DMS 273 treated with DMSO at 0.1 percent for 48 hours (cell line): ENCODE measurements around the gene SYNE1.

ENCODE experiments used
- DNase-seq: peaks from one replicate; lab custom pipeline; 2025; lab: John Stamatoyannopoulos, UW

The SYNE1 gene

GRCh38 chr6:152232501-152233151 lies 404.5 kb downstream of the SYNE1 start:
- DNase-seq: no peak

DNA sequence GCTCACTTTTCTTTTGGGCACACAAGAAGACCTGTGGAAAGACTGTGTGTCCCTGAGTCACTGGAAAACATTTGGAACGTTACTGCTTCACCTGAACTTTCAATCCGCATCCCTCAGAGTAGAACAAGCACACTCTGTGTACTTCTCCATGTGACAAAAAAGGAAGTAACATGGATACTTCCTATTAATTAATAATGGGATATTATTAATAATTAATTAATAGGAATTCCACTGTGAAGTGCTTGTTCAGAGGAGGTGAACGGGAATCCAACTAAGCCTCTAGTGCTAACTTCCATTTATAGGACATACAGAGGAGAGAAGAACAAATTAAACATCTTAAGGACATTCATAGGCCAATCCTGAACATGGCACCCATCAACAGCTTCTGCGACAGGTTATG lies 407.8 kb downstream of the SYNE1 start:
- DNase-seq: no peak

- no peak for DNase-seq
Measured at GRCh38 chr6:152226119-152226518, 411.0 kb downstream of the SYNE1 start.

- no peak for DNase-seq
Measured at GRCh38 chr6:152225241-152225934, 411.8 kb downstream of the SYNE1 start.

- DNase-seq: no peak
Measured at GRCh38 chr6:152223636-152224035, 413.5 kb downstream of the SYNE1 start.

DNA sequence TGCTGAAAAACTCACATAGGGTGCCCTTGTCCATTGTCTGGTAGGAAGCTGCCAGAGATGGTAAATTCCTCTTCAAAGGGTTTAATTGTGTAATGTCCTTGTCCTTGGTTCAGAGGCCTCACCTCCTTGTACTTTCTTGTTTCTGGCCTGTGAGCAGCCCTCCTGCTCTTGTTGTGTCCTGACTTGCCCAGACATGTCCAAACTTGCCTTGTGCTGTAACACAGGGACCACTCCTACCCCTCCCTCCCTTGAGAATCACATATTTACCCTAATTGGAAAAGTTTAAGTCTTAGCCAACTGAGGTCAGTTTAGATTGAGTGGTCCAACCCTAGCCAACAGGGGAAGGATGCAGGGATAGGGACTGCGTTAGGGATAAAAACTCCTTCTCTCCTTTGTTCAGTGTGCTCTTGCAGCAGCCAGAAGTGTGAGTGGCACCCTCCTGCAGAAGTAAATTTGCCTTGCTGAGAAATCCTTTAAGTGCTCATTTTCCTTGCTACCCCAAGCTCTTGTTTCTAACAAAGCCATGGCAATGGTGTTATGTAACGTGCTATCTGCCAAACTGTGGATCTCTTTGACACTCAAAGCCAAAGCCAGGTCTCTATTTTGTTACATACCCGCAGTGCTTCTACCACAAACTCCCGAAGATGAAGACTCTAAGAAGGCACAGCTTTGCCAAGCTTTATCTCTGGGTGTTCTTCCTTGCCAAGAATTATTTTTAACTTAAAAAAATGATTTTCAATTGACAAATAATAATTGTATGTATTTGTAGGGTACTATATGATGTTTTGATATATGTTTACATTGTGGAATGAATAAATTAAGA lies 415.1 kb downstream of the SYNE1 start:
- DNase-seq: no peak

- no peak for DNase-seq
Measured at GRCh38 chr6:152220786-152221185, 416.4 kb downstream of the SYNE1 start.

GRCh38 chr6:152218887-152219286 lies 418.3 kb downstream of the SYNE1 start:
- DNase-seq: no peak

DNA sequence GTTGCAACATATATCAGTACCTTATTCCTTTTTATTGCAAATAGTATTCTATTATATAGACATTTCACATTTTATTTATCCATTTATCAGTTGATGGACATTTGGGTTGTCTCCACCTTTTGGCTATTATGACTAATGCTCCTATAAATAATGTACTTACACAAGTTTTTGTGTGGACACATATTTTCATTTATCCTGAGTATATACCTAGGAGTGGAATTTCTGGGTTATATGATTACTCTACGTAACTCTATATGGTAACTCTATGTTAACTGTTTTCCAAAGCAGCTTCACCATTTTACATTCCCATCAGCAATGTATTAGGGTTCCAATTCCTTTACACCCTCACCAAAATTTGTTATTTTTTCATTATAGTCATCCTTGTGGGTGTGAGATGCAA lies 424.7 kb downstream of the SYNE1 start:
- DNase-seq: no peak

DNA sequence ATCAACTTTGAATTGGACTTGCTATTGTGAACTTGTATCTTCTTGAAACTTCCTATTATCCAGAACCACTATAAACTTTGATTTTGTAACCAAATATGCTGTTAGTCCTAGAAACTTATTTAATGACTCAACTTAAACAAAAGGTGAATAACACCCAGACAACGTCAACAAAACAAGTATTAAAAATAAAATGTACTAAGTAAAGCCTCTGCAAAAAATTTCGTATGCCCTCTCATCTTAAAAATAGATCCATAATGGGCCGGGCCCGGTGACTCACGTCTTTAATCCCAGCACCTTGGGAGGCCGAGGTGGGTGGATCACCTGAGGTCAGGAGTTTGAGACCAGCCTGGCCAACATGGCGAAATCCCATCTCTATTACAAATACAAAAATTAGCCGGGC lies 428.0 kb downstream of the SYNE1 start:
- no peak for DNase-seq

DNA sequence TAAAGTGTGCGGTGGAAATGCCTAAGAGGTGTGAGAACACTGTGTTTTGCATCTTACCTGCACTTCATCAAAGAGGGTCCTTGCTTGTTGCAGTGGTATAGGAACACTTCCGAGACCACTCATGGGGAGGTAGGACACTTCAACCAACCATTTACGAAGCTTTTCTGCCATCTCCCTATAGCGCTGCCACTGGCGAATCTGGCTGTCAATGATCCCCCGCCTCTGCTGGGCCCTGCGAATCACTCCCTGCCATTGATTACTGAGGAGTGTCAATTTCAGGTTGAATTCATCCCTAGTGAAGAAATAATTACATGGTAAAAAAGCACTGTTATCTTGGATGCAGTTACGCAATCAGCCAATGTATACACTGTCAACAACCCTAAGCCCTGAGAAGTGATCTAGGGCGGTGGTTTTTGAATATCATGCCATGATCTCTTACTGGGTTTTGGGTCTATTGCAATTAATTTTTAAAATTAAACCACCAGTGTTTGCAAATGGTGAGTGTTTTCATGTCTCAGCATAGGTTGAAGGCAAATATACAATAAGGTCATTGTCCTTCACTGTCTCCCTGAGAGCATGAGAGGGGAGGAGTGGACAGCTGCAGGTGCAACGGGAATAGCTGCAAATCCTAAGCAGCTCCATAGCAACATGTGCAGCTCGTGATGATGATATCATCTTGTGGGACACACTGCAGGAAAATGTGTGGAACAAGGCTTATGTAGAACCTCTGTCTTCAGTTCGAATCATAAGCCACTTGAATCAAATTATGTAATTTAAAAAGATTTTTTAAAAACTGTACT lies 429.0 kb downstream of the SYNE1 start:
- DNase-seq: no peak

DNA sequence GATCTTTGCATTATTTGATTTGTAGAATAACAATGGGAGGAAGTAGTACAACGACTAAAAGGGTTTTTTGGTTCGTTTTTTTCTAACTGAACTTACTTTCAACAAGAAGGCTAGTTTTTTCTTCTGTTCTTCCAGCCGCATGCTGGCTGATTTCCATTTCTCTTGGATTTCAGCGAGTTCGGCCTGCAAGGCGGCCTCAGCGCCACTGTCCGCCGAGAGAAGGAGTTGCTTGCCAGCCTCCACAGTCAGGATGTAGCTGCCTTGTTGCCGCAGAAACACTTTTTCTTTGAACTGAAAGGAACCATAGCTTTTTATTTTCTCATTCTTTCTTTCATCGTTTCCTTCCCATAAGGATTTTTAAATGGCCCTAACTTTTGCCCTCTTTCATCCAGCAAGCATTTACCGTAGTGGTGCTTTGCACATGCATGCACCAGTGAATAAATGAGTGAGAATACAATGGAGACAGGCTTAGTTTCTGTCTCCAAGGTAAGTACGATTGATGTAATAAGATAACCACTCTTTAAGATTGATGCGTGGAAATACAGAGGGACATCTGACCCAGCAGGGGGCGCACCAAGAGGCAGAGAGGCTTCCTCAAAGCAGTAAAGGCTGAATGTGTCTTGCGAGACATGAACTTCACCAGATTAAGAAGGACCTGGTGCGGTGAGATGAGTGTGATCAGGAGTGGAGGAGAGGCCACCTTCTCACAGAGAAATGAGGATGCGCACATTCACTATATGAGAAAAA lies 430.9 kb downstream of the SYNE1 start:
- no peak for DNase-seq

GRCh38 chr6:152204591-152204990 lies 432.6 kb downstream of the SYNE1 start:
- DNase-seq: no peak

DNA sequence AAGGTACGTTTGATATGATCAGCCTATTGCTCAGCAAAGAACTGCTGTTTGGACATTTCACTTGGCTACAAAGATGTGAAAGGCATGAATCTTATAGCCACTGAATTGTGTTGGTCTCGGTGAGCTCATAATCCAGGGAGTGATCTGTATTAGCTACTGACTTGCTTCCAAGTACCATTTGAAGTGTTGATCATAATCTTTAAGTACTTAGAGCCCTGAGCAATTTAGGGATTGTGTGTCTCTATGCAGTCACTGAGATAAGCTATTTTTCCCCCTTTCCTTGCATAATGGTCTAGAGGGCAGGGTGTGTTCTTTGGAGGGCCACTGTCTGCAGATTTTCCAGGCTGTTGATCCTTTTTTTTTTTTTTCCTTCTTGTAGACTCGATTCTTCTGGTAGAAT lies 436.0 kb downstream of the SYNE1 start:
- DNase-seq: no peak

DNA sequence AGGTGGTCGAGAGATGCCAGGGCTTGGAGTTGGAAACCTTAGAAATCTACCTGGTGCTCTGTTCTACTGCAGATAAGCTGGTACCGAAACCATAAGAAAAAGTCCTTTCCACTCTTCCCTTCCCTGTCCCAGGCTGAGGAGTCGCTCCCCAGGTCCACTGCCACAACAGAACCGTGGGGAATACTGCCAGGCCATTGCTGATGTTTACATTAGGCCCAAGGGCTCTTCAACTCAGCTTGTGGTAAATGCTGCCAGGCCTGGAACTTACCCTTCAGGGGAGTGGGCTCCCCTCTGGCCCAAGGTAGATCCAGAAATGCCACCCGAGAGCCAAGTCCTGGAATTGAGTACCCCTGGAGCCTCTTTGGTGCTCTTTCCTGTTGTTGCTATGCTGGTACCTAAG lies 441.3 kb downstream of the SYNE1 start:
- DNase-seq: no peak

DNA sequence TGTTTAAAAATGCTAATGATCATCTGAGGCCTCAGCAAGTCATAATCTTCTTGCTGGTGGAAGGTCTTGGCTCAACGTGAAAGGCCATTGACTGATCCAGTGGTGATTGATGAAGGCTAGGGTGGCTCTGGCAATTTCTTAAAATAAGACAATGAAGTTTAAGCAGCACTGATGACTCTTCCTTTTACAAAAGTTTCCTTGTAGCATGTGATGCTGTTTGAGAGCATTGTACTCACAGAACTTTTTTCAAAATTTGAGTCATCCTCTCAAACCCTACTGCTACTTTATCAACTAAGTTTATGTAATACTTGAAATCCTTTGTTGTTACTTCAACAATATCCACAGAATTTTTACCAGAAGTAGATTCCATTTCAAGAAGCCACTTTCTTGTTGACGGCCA lies 447.4 kb downstream of the SYNE1 start:
- DNase-seq: no peak

DNA sequence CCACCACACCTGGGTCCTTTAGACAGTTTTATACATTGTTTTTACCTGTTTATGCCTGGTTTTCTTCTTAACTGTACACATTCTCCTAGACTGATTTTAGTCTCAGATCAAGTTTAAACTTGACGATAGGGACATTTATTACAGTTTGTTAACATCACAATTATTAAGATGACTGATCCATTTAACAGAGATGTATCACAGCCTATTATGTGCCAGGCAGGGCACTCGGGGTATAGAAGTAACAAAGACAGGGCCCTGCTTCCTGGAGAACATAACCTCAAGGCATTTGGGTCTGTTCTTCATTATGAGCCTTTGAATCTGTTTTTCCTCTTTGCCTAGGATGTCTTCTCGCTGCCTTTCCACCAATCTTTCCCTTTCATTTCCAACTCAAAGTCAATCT lies 449.2 kb downstream of the SYNE1 start:
- DNase-seq: no peak

- DNase-seq: no peak
Measured at GRCh38 chr6:152186840-152187239, 450.3 kb downstream of the SYNE1 start.

DNA sequence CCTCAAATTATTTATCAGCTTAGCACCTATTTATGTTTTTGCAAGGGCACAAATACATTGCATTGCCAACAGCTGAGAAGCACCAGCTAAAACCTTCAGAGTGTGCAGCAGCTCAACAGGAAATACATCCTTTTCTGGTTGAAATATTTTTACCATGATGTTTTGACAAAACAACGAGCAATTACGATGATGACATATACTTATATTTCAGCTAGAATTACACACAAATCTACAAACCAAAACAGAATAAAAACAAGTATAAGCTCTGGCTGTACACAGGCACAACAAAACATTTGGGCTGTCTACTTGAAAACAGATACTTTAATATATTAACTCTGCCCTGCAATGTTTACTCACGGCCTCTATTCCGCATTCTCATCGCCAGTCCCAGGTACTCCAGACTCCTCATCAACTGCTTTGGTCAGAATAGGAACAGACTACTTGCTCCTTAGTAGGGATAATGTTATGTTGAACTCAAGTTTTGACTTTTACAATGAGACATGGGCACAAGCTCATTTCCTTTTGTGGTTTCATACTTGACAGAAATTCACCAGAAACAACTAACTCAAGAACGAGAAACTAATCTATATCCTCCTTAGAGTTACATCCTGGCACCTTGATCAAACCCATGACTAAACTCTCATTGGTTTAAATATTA lies 452.1 kb downstream of the SYNE1 start:
- no peak for DNase-seq

GRCh38 chr6:152184573-152184916 lies 452.6 kb downstream of the SYNE1 start:
- no peak for DNase-seq

- no peak for DNase-seq
Measured at GRCh38 chr6:152180601-152181000, 456.6 kb downstream of the SYNE1 start.
